Measurements from ENCODE around the gene ZBTB17. TPM values are rescaled to one million over a fixed set of nuclear protein-coding genes. Genes with fewer than 3 reads are reported as not detected.
"Not testable (repeated sequence)": the region's sequence is repeated elsewhere in the genome, so short reads cannot be mapped to it uniquely, and the experiment has no call there.

ZBTB17 gene
- total RNA-seq, 2 experiments from 2014 or later, result 52.9 to 53.4 TPM

DNA sequence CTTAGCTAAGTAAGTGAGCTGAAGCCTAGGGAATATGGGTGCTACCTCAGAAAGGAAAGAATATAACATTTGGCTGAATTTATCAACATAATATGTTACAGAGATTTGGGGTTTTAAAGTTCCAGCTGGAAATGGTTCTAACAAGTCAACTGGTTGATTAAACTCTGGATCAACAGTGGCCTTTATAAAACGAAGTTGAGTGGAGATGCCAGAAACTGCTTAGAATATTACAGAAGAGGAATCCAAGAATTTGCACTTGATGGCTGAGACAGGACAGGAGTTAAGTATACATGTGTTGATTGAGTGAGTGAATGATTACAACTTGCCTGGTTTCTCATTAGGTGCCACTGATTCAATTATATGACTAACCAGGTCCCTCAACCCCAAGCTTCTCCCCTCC is 7.4 kb upstream of the ZBTB17 start:
- no TSS peak for BruUV-seq (replicated peaks)
- ChIA-PET CTCF (ENCODE audit: unreplicated experiment) (no interaction called here), POLR2A (interaction anchor here (0.5 kb wide), 1 partner anchor 9 kb away, joined by 3 read pairs; no protein-coding TSS in a partner anchor)
- no peak for TF ChIP-seq EZH2phosphoT487 (IDR thresholded peaks at IDR 0.05; ENCODE audit: borderline replicate concordance, low read depth, low read length)
- TF ChIP-seq, protein P1, sequence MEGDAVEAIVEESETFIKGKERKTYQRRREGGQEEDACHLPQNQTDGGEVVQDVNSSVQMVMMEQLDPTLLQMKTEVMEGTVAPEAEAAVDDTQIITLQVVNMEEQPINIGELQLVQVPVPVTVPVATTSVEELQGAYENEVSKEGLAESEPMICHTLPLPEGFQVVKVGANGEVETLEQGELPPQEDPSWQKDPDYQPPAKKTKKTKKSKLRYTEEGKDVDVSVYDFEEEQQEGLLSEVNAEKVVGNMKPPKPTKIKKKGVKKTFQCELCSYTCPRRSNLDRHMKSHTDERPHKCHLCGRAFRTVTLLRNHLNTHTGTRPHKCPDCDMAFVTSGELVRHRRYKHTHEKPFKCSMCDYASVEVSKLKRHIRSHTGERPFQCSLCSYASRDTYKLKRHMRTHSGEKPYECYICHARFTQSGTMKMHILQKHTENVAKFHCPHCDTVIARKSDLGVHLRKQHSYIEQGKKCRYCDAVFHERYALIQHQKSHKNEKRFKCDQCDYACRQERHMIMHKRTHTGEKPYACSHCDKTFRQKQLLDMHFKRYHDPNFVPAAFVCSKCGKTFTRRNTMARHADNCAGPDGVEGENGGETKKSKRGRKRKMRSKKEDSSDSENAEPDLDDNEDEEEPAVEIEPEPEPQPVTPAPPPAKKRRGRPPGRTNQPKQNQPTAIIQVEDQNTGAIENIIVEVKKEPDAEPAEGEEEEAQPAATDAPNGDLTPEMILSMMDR (conservative IDR thresholded peaks at IDR 0.05; ENCODE audit: low read length), result no peak
- Histone ChIP-seq H3K36me3 (ENCODE audit: insufficient read depth, low read length) (no peaks in the 10 kb centered on the region), H3K9me2 (ENCODE audit: insufficient read depth, low read length) (no peaks in the 10 kb centered on the region), H3K79me2 (ENCODE audit: insufficient read depth, low read depth, low read length) (no peaks in the 10 kb centered on the region), H3K27ac (ENCODE audit: low read depth, low read length, poor library complexity, severe bottlenecking) (no peak overlapping the region), H3K4me3 (ENCODE audit: low read depth, low read length, poor library complexity, severe bottlenecking) (no peak overlapping the region), H2AFZ (ENCODE audit: low read length) (no peak overlapping the region), H3K4me2 (ENCODE audit: low read length) (no peak overlapping the region), H3K4me1 (ENCODE audit: insufficient read depth, low read length, poor library complexity, severe bottlenecking) (no peaks in the 10 kb centered on the region), H3K9me3 (ENCODE audit: low read length) (no peaks in the 10 kb centered on the region), H4K20me1 (ENCODE audit: insufficient read depth, low read length) (no peaks in the 10 kb centered on the region)
- DNase-seq (ENCODE audit: low spot score), result no peak
- intact Hi-C loops (cut with micrococcal nuclease; ENCODE audit: unreplicated experiment), result no loop called here

DNA sequence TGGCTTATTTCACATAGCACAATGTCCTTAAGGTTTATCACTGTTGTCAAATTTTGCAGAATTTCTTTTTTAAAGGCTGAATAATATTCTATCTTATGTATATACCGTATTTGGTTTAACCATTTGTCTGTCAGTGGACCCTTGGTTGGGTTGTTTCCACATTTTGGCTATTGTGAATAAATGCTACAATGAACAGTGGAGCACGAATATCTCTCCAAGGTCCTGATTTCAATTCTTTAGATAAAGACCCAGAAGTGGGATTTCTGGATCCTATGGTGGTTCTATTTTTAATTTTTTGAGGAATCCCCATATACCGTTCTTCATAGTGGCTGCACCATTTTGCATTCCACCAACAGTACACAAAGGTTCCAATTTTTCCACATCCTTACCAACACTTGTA is 5.8 kb upstream of the ZBTB17 start:
- ChIA-PET CTCF (ENCODE audit: unreplicated experiment) (no interaction called here), POLR2A (no interaction called here)
- no TSS peak for BruUV-seq (replicated peaks)
- TF ChIP-seq, protein P1 (conservative IDR thresholded peaks at IDR 0.05; ENCODE audit: low read length), result no peak
- TF ChIP-seq EZH2phosphoT487 (IDR thresholded peaks at IDR 0.05; ENCODE audit: borderline replicate concordance, low read depth, low read length), result no peak
- no peak for DNase-seq (ENCODE audit: low spot score)
- Histone ChIP-seq H3K9me2 (ENCODE audit: insufficient read depth, low read length) (no peaks in the 10 kb centered on the region), H3K36me3 (ENCODE audit: insufficient read depth, low read length) (no peaks in the 10 kb centered on the region), H2AFZ (ENCODE audit: low read length) (no peak overlapping the region), H3K27ac (ENCODE audit: low read depth, low read length, poor library complexity, severe bottlenecking) (no peak overlapping the region), H3K4me2 (ENCODE audit: low read length) (no peak overlapping the region), H3K4me1 (ENCODE audit: insufficient read depth, low read length, poor library complexity, severe bottlenecking) (peaks cover 1% of the 10 kb centered on the region), H3K4me3 (ENCODE audit: low read depth, low read length, poor library complexity, severe bottlenecking) (no peak overlapping the region), H3K9me3 (ENCODE audit: low read length) (no peaks in the 10 kb centered on the region), H3K79me2 (ENCODE audit: insufficient read depth, low read depth, low read length) (no peaks in the 10 kb centered on the region), H4K20me1 (ENCODE audit: insufficient read depth, low read length) (no peaks in the 10 kb centered on the region)
- intact Hi-C loops (cut with micrococcal nuclease; ENCODE audit: unreplicated experiment), result no loop called here

DNA sequence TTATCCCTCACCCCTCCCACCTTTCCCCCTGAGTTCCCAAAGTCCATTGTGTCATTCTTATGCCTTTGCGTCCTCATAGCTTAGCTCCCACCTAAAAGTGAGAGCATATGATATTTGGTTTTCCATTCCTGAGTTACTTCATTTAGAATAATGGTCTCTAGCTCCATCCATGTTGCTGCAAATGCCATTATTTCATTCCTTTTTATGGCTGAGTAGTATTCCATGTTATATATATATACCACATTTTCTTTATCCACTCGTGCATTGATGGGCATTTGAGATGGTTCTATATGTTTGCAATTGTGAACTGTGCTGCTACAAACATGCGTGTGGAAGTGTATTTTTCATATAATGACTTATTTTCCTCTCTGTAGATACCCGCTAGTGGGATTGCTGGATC is 2.0 kb upstream of the ZBTB17 start:
- POLR2A ChIA-PET; DNase-seq (ENCODE audit: low spot score); H4K20me1 ChIP-seq (ENCODE audit: insufficient read depth, low read length); CTCF ChIA-PET (ENCODE audit: unreplicated experiment); H3K4me2 ChIP-seq (ENCODE audit: low read length); H3K36me3 ChIP-seq (ENCODE audit: insufficient read depth, low read length); H3K9me2 ChIP-seq (ENCODE audit: insufficient read depth, low read length); H3K27ac ChIP-seq (ENCODE audit: low read depth, low read length, poor library complexity, severe bottlenecking); H3K9me3 ChIP-seq (ENCODE audit: low read length); H3K4me3 ChIP-seq (ENCODE audit: low read depth, low read length, poor library complexity, severe bottlenecking); H2AFZ ChIP-seq (ENCODE audit: low read length); BruUV-seq (replicated peaks): not testable (repeated sequence)
- H3K4me1 ChIP-seq (ENCODE audit: insufficient read depth, low read length, poor library complexity, severe bottlenecking), result peaks cover 30% of the 10 kb centered on the region
- H3K79me2 ChIP-seq (ENCODE audit: insufficient read depth, low read depth, low read length), result peaks cover 19% of the 10 kb centered on the region; the same call in 1 of the 2 replicates
- intact Hi-C loops (cut with micrococcal nuclease; ENCODE audit: unreplicated experiment), result loop anchor here (10.0 kb wide), 1 partner anchor 377 kb away; the partner anchor contains the start of gene FBXO42

Measured in OCI-LY7 (cell line).